Small intestine (tissue), 7 donors: ENCODE results near the gene RAB17. TPM values are rescaled to one million over a fixed set of nuclear protein-coding genes. Genes with fewer than 3 reads are reported as not detected.
"Not testable (repeated sequence)": the region's sequence is repeated elsewhere in the genome, so short reads cannot be mapped to it uniquely, and the experiment has no call there.

Experiments used
- DNase-seq, 2 donors: peaks; one replicate each; pipeline versions ENCODE4 v3.0.0 to v3.0.0-alpha.2; 2013
- FAIRE-seq: peaks from 2 replicates; lab custom pipeline; 2012; peaks lifted over from hg19 to GRCh38; lab: Jason Lieb, UNC
- H3K27ac ChIP-seq, 3 donors: one replicate each; pipeline ENCODE4 v1.5.1; 2013; ENCODE audit warnings: low read length in 2 of 3, mild to moderate bottlenecking in 2 of 3, control low read depth in 1 of 3, inconsistent platforms in 1 of 3, low read depth in 1 of 3, moderate library complexity in 1 of 3
- H3K27me3 ChIP-seq, 3 donors: one replicate each; pipeline ENCODE4 v1.6.1; 2013; ENCODE audit warnings: low read length in 3 of 3, inconsistent platforms in 1 of 3; ENCODE audit not compliant: control insufficient read depth in 3 of 3, insufficient read depth in 3 of 3
- H3K36me3 ChIP-seq, 3 donors: one replicate each; pipeline ENCODE4 v1.6.1; 2013; ENCODE audit warnings: low read length in 3 of 3, inconsistent platforms in 1 of 3, low read depth in 1 of 3, mild to moderate bottlenecking in 1 of 3, moderate library complexity in 1 of 3; ENCODE audit not compliant: control insufficient read depth in 3 of 3, insufficient read depth in 2 of 3
- H3K4me1 ChIP-seq, 3 donors: one replicate each; pipeline ENCODE4 v1.6.1; 2013; ENCODE audit warnings: low read length in 2 of 3, inconsistent platforms in 1 of 3, low read depth in 1 of 3, mild to moderate bottlenecking in 1 of 3, moderate library complexity in 1 of 3; ENCODE audit not compliant: control insufficient read depth in 3 of 3, insufficient read depth in 2 of 3
- H3K4me3 ChIP-seq, 3 donors: one replicate each; pipeline ENCODE4 v1.5.1; 2013; ENCODE audit warnings: low read length in 3 of 3, control low read depth in 1 of 3, inconsistent platforms in 1 of 3, low read depth in 1 of 3, mild to moderate bottlenecking in 1 of 3, moderate library complexity in 1 of 3
- H3K9me3 ChIP-seq, 2 donors: one replicate each; pipeline ENCODE4 v1.6.1; 2013; ENCODE audit warnings: low read depth in 1 of 2, low read length in 1 of 2; ENCODE audit not compliant: control insufficient read depth in 2 of 2, insufficient read depth in 1 of 2
- WGBS, 3 donors: extraction: QIAGEN DNeasy Blood & Tissue Kit; methylation state at CpG; one replicate each; pipeline ENCODE4 v1.1.7; 2013; 5-methylcytosine and 5-hydroxymethylcytosine counted together
- polyA plus RNA-seq, 4 donors: library from polyadenylated mRNA; stranded (reverse) in 3 of 4; unstranded in 1 of 4; fragments of 200-250 nt in 3 of 4; fragments of 120-200 nt in 1 of 4; gene quantifications; one replicate each; pipeline versions ENCODE4 v1.2.1 to v1.2.3, GENCODE V29; 2013
- donor health status: healthy with polysubstance abuse.
- donor health status: control.
- donor health status: control.
- donor health status: Bipolar disorder and iron deficiency.
- donor health status: healthy.

Gene RAB17
- polyA plus RNA-seq, 4 donors: 52.8 to 613 (median 354) TPM

- Histone ChIP-seq H3K4me1 (peaks cover 0 to 9% (median 4%) of the 10 kb centered on the region in 3 donors), H3K4me3 (no peak overlapping the region), H3K27ac (no peak overlapping the region), H3K9me3 (no peaks in the 10 kb centered on the region), H3K27me3 (no peaks in the 10 kb centered on the region), H3K36me3 (no peaks in the 10 kb centered on the region)
- WGBS, 3 donors: 44 to 66% (median 65%) methylated on average over 4 of the region's 4 CpGs
- FAIRE-seq: no peak
- no peak for DNase-seq
Measured at GRCh38 chr2:237617587-237617982, 27.1 kb upstream of the RAB17 start.

- H3K36me3 ChIP-seq: no peaks in the 10 kb centered on the region
- no peak for DNase-seq
- H3K27me3 ChIP-seq: no peaks in the 10 kb centered on the region
- no peaks in the 10 kb centered on the region for H3K9me3 ChIP-seq
- H3K4me1 ChIP-seq: peaks cover 0 to 9% (median 4%) of the 10 kb centered on the region in 3 donors
- no peak overlapping the region for H3K4me3 ChIP-seq
- 37 to 74% (median 64%) methylated on average over 15 of the region's 15 CpGs for WGBS, 3 donors
- FAIRE-seq: no peak
- peak overlapping the region in 2 of 3 donors; percentile 40 to 41 for H3K27ac ChIP-seq
Measured at GRCh38 chr2:237616734-237617586, 26.4 kb upstream of the RAB17 start.

GRCh38 chr2:237616373-237616733, 25.8 kb upstream of the RAB17 start:
- Histone ChIP-seq H3K4me3 (no peak overlapping the region), H3K9me3 (no peaks in the 10 kb centered on the region), H3K4me1 (peaks cover 0 to 9% (median 4%) of the 10 kb centered on the region in 3 donors), H3K36me3 (no peaks in the 10 kb centered on the region), H3K27ac (peak overlapping the region in 2 of 3 donors; percentile 41 to 69), H3K27me3 (no peaks in the 10 kb centered on the region)
- WGBS, 3 donors: 62 to 76% (median 71%) methylated on average over 3 of the region's 3 CpGs
- FAIRE-seq (no peak), DNase-seq (no peak)

GRCh38 chr2:237615631-237616249, 25.2 kb upstream of the RAB17 start:
- peaks cover 0 to 9% (median 4%) of the 10 kb centered on the region in 3 donors for H3K4me1 ChIP-seq
- FAIRE-seq (no peak), DNase-seq (no peak)
- no peaks in the 10 kb centered on the region for H3K9me3 ChIP-seq
- H3K4me3 ChIP-seq: no peak overlapping the region
- H3K36me3 ChIP-seq: no peaks in the 10 kb centered on the region
- H3K27me3 ChIP-seq: no peaks in the 10 kb centered on the region
- 31 to 59% (median 43%) methylated on average over 4 of the region's 4 CpGs for WGBS, 3 donors
- peak overlapping the region in 2 of 3 donors; percentile 41 to 69 for H3K27ac ChIP-seq

- no peak overlapping the region for H3K4me3 ChIP-seq
- DNase-seq: peak in 1 of 2 donors; percentile 59
- no peak overlapping the region for H3K27ac ChIP-seq
- peaks cover 0 to 9% (median 4%) of the 10 kb centered on the region in 3 donors for H3K4me1 ChIP-seq
- H3K27me3 ChIP-seq: no peaks in the 10 kb centered on the region
- H3K36me3 ChIP-seq: no peaks in the 10 kb centered on the region
- FAIRE-seq: no peak
- no peaks in the 10 kb centered on the region for H3K9me3 ChIP-seq
- 77 to 90% (median 85%) methylated on average over 9 of the region's 9 CpGs for WGBS, 3 donors
Measured at GRCh38 chr2:237614151-237614720, 23.7 kb upstream of the RAB17 start.

GRCh38 chr2:237613679-237614078, 23.1 kb upstream of the RAB17 start:
- Histone ChIP-seq H3K4me1 (peaks cover 0 to 9% (median 4%) of the 10 kb centered on the region in 3 donors), H3K27ac (no peak overlapping the region), H3K36me3 (no peaks in the 10 kb centered on the region), H3K27me3 (no peaks in the 10 kb centered on the region), H3K4me3 (no peak overlapping the region), H3K9me3 (no peaks in the 10 kb centered on the region)
- FAIRE-seq (no peak), DNase-seq (no peak)

- FAIRE-seq (no peak), DNase-seq (no peak)
- no peak overlapping the region for H3K4me3 ChIP-seq
Measured at GRCh38 chr2:237612527-237613357, 22.2 kb upstream of the RAB17 start.

GRCh38 chr2:237606522-237606921, 16.0 kb upstream of the RAB17 start:
- H3K4me3 ChIP-seq, H3K36me3 ChIP-seq, H3K27ac ChIP-seq, FAIRE-seq, DNase-seq, H3K27me3 ChIP-seq, H3K9me3 ChIP-seq: not testable (repeated sequence)
- peaks cover 0 to 28% (median 0%) of the 10 kb centered on the region in 3 donors for H3K4me1 ChIP-seq
- 93 to 96% (median 96%) methylated on average over 4 of the region's 4 CpGs for WGBS, 3 donors

More at GRCh38 chr2:237612527-237613357, 22.2 kb upstream of the RAB17 start:
- Histone ChIP-seq H3K4me1 (peaks cover 0 to 9% (median 4%) of the 10 kb centered on the region in 3 donors), H3K27ac (no peak overlapping the region), H3K9me3 (no peaks in the 10 kb centered on the region), H3K36me3 (no peaks in the 10 kb centered on the region), H3K27me3 (no peaks in the 10 kb centered on the region)
- WGBS, 3 donors: 92 to 95% (median 95%) methylated on average over 10 of the region's 10 CpGs
